Large intestine (tissue), 3 donors: ENCODE measurements around the gene CAMK2N1. TPM values are rescaled to one million over a fixed set of nuclear protein-coding genes. Genes with fewer than 3 reads are reported as not detected.
"Not testable (repeated sequence)": the region's sequence is repeated elsewhere in the genome, so short reads cannot be mapped to it uniquely, and the experiment has no call there.

ENCODE experiments used
- DNase-seq, 2 donors: peaks; one replicate each; pipeline versions ENCODE4 v3.0.0 to v3.0.0-alpha.2; 2013
- H3K27ac ChIP-seq: one replicate; pipeline ENCODE4 v1.5.1; 2013; ENCODE audit warnings: low read length
- H3K27me3 ChIP-seq: 2 replicates; pipeline ENCODE4 v1.6.1; 2013; ENCODE audit warnings: low read length; ENCODE audit not compliant: control insufficient read depth, insufficient read depth
- H3K36me3 ChIP-seq: 2 replicates; pipeline ENCODE4 v1.6.1; 2013; ENCODE audit warnings: low read length; ENCODE audit not compliant: control insufficient read depth, insufficient read depth
- H3K4me1 ChIP-seq: one replicate; pipeline ENCODE4 v1.6.1; 2013; ENCODE audit warnings: low read length; ENCODE audit not compliant: control insufficient read depth, insufficient read depth
- H3K4me3 ChIP-seq: one replicate; pipeline ENCODE4 v1.5.1; 2013; ENCODE audit warnings: low read length
- H3K9me3 ChIP-seq: one replicate; pipeline ENCODE4 v1.6.1; 2013; ENCODE audit warnings: mild to moderate bottlenecking, low read depth, low read length, moderate library complexity; ENCODE audit not compliant: control insufficient read depth
- WGBS: methylation state at CpG from one replicate; pipeline ENCODE4 v1.1.5; 2013; ENCODE audit warnings: low lambda C conversion rate; ENCODE audit not compliant: insufficient coverage; 5-methylcytosine and 5-hydroxymethylcytosine counted together
- polyA plus RNA-seq: library from polyadenylated mRNA; unstranded; fragments of 120-200 nt; gene quantifications from one replicate; pipeline ENCODE4 v1.2.1, GENCODE V29; 2013

CAMK2N1 gene
- polyA plus RNA-seq, 1 donor: 194 TPM

DNA sequence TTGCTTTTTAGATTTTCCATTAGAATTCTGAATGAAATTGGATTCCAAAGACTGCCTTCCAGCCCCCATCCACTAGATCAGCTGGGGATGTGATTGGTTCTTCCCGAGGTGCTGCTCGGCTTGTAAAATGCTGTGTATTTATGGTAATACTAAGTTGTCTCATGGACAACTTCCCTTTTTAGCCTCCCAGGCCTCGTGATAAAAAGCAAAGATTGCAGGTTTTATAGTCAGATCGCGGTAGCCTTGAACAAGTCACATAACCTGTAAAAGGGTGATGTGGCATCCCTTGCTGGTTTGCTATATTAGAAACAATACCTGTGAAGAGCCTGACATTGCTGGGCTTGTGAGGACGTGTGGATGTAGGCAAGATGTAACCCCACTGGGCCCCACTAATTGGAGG is 11.5 kb upstream of the CAMK2N1 start:
- peaks cover 5% of the 10 kb centered on the region for H3K4me1 ChIP-seq
- 40% methylated on average over 1 of the region's 6 CpGs for WGBS
- H3K36me3 ChIP-seq: peaks cover 38% of the 10 kb centered on the region
- H3K27ac ChIP-seq: no peak overlapping the region
- H3K27me3 ChIP-seq: no peaks in the 10 kb centered on the region
- no peak for DNase-seq
- H3K4me3 ChIP-seq: no peak overlapping the region
- H3K9me3 ChIP-seq: no peaks in the 10 kb centered on the region

DNA sequence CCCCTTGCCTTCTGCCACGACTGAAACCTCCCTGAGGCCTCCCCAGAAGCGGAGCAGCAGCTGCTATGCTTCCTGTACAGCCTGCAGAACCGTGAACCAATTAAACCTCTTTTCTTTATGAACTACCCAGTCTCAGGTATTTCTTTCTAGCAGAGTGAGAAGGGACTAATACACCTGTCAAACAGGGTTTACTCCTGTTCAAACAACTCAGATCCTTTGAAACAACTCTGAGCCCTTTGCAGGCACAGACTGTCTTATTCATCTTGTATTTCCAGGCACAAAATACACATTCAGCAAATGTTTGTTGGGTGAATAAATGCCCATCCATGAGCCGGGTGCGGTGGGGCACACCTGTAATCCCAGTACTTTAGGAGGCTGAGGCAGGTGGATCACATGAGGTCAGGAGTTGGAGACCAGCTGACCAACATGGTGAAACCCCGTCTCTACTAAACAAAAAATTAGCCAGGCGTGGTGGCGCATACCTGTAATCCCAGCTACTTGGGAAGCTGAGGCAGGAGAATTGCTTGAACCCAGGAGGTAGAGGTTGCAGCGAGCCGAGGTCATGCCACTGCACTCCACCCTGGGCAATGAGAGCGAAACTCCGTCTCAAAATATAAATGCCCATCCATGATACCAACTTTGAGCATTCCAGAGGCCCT is 10.8 kb upstream of the CAMK2N1 start:
- not testable (repeated sequence) for H3K27ac ChIP-seq, H3K4me3 ChIP-seq, H3K9me3 ChIP-seq, H3K4me1 ChIP-seq, DNase-seq, H3K27me3 ChIP-seq
- peaks cover 34% of the 10 kb centered on the region for H3K36me3 ChIP-seq
- WGBS: no CpG with 5 or more reads among the region's 12 CpGs

DNA sequence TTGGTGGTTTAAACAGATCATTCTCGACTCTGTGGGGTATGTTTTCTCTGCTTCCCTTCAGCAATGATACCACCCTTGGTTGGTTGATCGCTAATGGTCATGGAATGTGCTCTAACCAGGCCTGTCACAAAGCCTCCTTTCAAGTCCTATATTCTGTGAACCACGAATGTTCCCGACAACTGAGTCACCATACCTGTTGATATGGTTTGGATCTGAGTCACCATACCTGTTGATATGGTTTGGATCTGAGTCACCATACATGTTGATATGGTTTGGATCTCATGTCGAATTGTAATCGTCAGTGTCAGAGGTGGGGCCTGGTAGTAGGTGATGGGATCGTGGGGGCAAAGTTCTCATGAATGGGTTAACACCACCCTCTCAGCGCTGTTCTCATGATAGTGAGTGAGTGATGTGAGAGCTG is 10.2 kb upstream of the CAMK2N1 start:
- WGBS: no CpG with 5 or more reads among the region's 8 CpGs
- Histone ChIP-seq H3K27ac (no peak overlapping the region), H3K27me3 (no peaks in the 10 kb centered on the region), H3K9me3 (no peaks in the 10 kb centered on the region), H3K4me3 (no peak overlapping the region), H3K4me1 (peaks cover 5% of the 10 kb centered on the region), H3K36me3 (peaks cover 28% of the 10 kb centered on the region)
- DNase-seq: no peak

DNA sequence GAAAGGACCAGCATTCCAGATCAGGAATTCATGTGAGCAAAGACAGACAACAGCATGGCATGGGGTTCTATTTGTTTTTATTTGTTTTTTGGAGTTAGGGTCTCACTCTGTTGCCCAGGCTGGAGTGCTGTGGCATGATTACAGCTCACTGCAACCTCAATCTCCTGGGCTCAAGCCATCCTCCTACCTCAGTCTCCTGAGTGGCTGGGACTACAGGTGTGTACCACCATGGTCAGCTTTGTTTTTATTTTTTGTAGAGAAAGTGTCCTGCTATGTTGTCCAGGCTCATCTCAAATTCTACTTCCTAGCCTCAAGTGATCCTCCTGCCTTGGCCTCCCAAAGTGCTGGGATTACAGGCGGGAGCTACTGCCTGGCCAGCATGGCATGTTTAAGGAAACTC is 9.7 kb upstream of the CAMK2N1 start:
- no peak overlapping the region for H3K4me3 ChIP-seq
- H3K36me3 ChIP-seq: peaks cover 23% of the 10 kb centered on the region
- peaks cover 5% of the 10 kb centered on the region for H3K4me1 ChIP-seq
- WGBS: no CpG with 5 or more reads among the region's 1 CpG
- DNase-seq: no peak
- H3K9me3 ChIP-seq: no peaks in the 10 kb centered on the region
- H3K27me3 ChIP-seq: no peaks in the 10 kb centered on the region
- no peak overlapping the region for H3K27ac ChIP-seq

DNA sequence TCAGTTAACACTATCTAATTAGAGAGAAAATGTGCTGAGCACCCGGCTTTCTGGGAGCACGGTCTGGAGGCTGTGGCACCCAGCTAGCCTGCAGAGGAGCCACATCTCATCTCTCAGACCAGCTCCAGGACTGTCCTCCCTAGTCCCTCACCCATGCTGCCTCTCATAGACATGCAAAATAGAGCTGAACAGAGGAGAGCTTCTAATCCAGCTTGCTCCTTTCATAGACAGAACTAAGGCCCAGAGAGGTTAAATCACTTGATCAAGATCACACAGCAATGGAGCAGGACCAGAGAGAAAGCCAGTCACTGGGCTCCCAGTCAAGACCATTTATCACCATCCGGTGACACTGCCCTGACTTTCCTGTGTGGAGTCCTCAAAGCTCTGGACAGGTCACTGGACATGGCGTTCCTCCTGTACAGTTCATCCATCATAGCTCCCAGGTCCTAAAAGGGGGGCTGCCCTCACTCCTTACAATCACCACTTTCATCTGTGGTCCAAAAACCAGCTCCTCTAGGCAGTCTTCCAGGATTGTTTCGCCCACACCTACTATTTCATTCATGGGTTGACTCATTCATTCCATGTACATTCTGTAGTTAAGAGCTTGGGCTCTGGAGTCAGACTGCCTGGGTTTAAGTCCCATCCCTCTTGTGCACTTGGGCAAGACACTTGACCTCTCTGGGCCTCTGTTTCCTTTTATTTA is 8.8 kb upstream of the CAMK2N1 start:
- Histone ChIP-seq H3K27ac (no peak overlapping the region), H3K36me3 (peaks cover 14% of the 10 kb centered on the region), H3K27me3 (no peaks in the 10 kb centered on the region), H3K4me1 (peaks cover 5% of the 10 kb centered on the region), H3K9me3 (no peaks in the 10 kb centered on the region), H3K4me3 (no peak overlapping the region)
- no CpG with 5 or more reads among the region's 5 CpGs for WGBS
- no peak for DNase-seq

DNA sequence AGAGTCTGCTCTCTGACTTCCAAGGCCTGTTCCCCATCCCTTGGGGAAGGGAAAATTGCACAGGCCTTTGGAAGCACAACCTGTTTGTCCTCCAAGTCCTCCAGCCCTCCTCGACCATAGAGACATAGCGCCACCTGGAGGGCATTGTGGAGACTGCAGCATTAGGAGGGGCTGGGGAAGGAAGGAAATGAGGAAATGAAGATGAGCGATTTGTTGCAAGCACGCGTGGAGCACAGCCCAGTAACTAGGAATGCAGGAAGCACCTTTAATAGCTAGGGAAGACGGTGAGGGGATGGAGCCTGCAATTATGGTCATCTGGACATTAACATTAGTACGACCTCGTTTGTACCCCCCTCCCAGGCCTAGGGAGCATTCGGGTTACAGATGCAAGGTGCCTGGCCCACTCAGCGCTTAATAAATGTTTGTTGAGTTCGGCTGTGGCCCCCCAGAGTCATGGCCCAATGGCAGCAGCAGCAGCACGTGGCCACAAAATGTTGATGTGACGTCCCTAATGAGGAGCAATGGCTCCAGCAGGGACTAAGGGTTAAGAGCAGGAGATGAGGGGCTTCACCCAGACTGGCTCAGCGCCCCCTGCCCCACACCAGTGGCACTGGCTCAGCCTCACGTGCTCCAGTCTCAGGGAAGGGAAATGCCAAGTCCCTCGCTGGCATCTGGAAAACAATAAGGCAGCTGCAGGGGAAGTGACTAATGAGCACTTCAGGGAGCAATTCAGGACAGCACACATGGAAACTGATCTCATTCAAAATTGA is 8.0 kb upstream of the CAMK2N1 start:
- Histone ChIP-seq H3K27ac (no peak overlapping the region), H3K4me1 (peaks cover 5% of the 10 kb centered on the region), H3K27me3 (no peaks in the 10 kb centered on the region), H3K36me3 (peaks cover 6% of the 10 kb centered on the region), H3K4me3 (no peak overlapping the region), H3K9me3 (no peaks in the 10 kb centered on the region)
- WGBS: 0% methylated on average over 4 of the region's 16 CpGs
- DNase-seq: peak; percentile 84 to 86

DNA sequence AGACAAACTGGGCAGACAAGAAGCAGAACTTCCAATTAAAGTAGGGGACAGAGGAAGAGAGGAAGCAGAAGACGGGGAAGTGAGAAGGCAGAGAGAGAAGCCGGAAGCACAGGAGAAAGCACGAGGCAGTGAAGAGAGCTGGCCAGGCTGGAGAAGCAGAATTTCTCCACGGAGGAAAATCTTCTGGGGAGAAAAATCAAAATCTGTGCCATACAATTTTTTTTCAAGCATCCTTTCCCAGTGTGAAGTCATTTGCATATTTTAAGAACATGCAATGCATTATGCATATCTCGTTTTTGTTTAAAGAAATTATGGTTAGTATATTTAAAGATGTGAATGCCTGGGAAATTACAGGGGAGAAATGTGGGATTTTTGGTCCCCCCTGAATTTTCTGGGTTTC is 7.3 kb upstream of the CAMK2N1 start:
- no peaks in the 10 kb centered on the region for H3K9me3 ChIP-seq
- H3K36me3 ChIP-seq: peaks cover under 1% of the 10 kb centered on the region
- H3K4me1 ChIP-seq: peaks cover 8% of the 10 kb centered on the region
- no peaks in the 10 kb centered on the region for H3K27me3 ChIP-seq
- WGBS: 56% methylated on average over 4 of the region's 5 CpGs
- no peak overlapping the region for H3K27ac ChIP-seq
- no peak overlapping the region for H3K4me3 ChIP-seq
- no peak for DNase-seq

DNA sequence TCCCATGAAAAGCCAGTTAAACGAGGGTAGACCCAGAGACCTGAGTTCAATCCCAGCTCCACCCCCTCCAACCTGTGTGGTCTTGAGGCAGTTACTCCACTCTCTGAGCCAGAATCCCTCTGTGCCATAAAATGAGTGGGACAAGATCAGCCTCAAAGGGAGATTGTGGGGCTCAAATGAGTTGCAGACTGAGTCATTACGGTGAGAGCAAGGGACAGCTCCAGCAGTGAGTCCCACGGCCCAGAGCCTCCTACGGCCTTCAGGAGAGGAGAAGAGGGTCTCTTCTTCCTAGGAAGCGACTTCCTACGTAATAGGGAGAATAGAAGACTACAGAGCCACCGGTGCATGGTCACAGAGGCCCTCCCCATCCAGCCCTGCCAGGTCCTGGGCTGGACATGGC is 6.7 kb upstream of the CAMK2N1 start:
- no peak for DNase-seq
- Histone ChIP-seq H3K9me3 (no peaks in the 10 kb centered on the region), H3K27ac (no peak overlapping the region), H3K27me3 (no peaks in the 10 kb centered on the region), H3K36me3 (no peaks in the 10 kb centered on the region), H3K4me1 (peaks cover 13% of the 10 kb centered on the region), H3K4me3 (no peak overlapping the region)
- WGBS: no CpG with 5 or more reads among the region's 7 CpGs

DNA sequence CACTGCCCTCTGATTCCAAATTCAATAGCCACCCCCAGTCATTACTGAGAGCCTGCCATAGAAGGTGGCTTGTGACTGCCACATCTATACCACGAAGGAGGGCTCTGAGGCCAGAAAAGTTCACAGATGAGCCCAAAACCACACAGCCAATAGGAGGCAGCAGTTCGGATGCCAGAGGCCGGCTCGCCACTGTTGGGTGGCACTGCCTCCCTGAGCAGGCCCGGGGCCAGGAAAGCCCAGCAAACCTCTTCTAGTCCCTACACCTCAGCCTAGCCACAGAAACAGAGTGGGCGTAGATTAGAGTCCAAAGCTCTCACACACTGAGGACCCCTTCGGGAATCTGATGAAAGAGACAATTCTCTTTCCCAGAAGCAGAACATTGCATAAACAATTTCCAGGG is 5.9 kb upstream of the CAMK2N1 start:
- WGBS: no CpG with 5 or more reads among the region's 7 CpGs
- Histone ChIP-seq H3K27ac (no peak overlapping the region), H3K9me3 (no peaks in the 10 kb centered on the region), H3K4me1 (peaks cover 21% of the 10 kb centered on the region), H3K27me3 (no peaks in the 10 kb centered on the region), H3K36me3 (no peaks in the 10 kb centered on the region), H3K4me3 (no peak overlapping the region)
- no peak for DNase-seq

DNA sequence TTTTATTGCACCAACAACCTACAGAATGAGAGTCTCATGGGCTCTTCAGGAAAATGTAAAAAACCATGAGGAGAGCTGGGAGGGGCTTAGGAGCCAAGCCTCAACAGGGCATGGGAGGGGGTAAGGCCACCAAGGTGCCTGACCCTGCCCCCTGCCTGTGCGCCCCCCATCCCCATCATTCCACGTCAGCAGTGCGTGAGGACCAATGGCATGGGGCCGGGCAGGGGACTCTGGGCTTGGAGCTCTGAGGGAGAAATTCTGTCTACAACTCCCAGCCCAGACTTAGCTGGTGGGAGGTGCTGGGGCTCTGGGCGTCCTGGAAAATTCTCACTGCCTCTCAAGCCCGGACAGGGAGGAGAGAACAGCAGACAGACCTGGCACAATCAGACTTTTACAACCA is 5.2 kb upstream of the CAMK2N1 start:
- WGBS: no CpG with 5 or more reads among the region's 6 CpGs
- H3K27me3 ChIP-seq: no peaks in the 10 kb centered on the region

More for the DNA sequence above, 5.2 kb upstream of the CAMK2N1 start:
- Histone ChIP-seq H3K27ac (no peak overlapping the region), H3K4me3 (no peak overlapping the region), H3K9me3 (no peaks in the 10 kb centered on the region), H3K36me3 (no peaks in the 10 kb centered on the region), H3K4me1 (peaks cover 21% of the 10 kb centered on the region)
- no peak for DNase-seq
